HUES48 (cell line): ENCODE data around the gene FOSL2.

Experiments used
- H3K27ac ChIP-seq: one replicate; pipeline ENCODE4 v1.7.0; 2013; ENCODE audit warnings: low read depth, low read length, inconsistent platforms
- H3K27me3 ChIP-seq: 2 replicates; pipeline ENCODE4 v1.6.1; 2013; ENCODE audit warnings: mild to moderate bottlenecking, low read length; ENCODE audit not compliant: control insufficient read depth, insufficient read depth
- H3K36me3 ChIP-seq: 2 replicates; pipeline ENCODE4 v1.6.1; 2013; ENCODE audit warnings: low read length; ENCODE audit not compliant: control insufficient read depth, insufficient read depth
- H3K4me1 ChIP-seq: 2 replicates; pipeline ENCODE4 v1.6.1; 2013; ENCODE audit warnings: mild to moderate bottlenecking, low read length; ENCODE audit not compliant: control insufficient read depth, insufficient read depth
- H3K4me3 ChIP-seq: 2 replicates; pipeline ENCODE4 v1.5.1; 2013; ENCODE audit warnings: mild to moderate bottlenecking, low read depth, low read length
- H3K9ac ChIP-seq: 2 replicates; pipeline ENCODE4 v1.6.1; 2013; ENCODE audit warnings: mild to moderate bottlenecking, low read depth, low read length, moderate library complexity
- H3K9me3 ChIP-seq: 2 replicates; pipeline ENCODE4 v1.6.1; 2013; ENCODE audit warnings: low read length; ENCODE audit not compliant: control insufficient read depth, insufficient read depth

Gene FOSL2

DNA sequence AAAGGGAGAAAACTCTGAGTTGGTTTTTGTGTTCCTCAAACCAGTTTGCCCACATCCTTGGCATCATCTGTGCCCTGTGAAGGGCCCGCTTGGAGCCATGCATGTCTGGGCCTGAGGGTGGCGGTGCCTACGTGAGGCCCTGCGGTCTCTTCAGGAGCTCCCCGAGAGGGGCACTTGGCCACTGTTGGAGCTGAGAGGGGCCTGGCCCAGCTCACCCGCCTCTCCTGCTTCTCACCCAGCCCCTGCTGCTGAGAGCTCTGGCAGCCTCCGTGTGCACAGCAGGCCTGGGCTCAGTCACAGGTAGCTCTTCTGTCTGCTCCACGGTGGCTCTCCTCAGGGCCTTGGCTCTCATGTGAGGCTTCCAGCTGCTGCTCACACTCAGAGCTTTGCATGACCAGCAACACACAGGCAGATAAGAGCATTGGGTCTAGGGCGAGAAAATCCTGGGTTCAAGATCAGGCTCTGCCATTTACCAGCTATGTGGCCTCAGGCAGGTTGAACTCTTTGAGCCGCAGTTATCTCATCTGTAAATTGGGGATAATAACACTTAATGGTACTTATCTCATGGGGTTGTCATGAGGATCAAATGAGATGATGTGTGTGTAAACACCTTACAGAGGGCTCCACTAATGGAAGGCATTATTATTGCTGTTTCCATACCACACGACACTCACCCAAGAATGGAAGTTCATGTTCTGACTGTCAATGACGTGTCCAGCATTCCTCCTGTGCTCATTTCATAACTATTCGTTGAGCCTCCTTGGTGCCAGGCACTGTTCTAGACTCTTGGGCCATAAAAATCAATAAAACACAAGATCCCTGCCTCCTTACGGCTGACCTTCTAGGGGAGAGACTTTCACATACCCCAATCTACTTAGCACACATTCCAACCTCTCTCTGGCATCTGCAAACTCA is 61.6 kb downstream of the FOSL2 start:
- H3K27me3 ChIP-seq: no peaks in the 10 kb centered on the region
- H3K27ac ChIP-seq: no peak overlapping the region
- H3K4me3 ChIP-seq: no peak overlapping the region
- no peaks in the 10 kb centered on the region for H3K9me3 ChIP-seq
- H3K4me1 ChIP-seq: no peaks in the 10 kb centered on the region
- H3K9ac ChIP-seq: no peak overlapping the region
- H3K36me3 ChIP-seq: no peaks in the 10 kb centered on the region

DNA sequence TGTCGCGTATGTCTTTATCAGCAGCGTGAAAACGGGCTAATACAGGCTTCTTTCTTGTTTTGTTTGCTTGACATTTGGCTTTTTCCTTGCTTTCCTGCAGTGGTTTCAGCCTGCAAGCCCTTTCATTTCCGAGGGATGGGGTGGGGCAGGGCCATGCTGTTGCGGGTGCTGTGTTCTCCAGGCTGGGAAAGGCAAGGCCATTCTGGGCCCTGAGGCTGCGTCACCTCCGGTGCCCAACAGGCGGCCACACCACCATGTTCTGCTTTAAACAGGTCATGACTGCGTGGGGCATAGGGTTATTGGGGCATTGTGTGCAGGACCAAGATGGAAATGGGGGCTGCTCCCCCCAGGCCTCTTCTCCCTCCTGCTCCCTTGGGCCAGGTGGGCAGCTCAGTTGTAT is 64.6 kb downstream of the FOSL2 start:
- Histone ChIP-seq H3K27ac (no peak overlapping the region), H3K9ac (no peak overlapping the region), H3K4me1 (no peaks in the 10 kb centered on the region), H3K36me3 (no peaks in the 10 kb centered on the region), H3K27me3 (no peaks in the 10 kb centered on the region), H3K9me3 (no peaks in the 10 kb centered on the region), H3K4me3 (no peak overlapping the region)

DNA sequence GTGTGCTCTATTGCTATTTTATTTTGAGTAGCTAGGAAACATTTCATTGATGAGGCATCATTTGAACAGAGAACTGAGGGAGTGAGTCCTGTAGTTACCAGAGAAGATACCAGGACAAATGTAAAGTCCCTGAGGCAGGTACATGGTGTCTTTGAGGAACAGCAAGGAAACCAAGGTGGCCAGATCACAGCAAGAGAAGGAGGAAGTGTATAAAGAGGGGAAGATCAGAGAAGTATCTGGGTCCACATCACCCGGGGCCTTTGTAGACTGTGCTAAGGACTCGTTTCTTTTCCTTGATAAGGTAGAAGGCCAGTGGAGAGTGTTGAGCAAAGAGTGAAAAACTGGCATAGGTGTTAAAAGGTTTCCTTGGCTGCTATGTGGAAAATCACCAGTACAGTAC is 68.4 kb downstream of the FOSL2 start:
- Histone ChIP-seq H3K9me3 (no peaks in the 10 kb centered on the region), H3K27ac (no peak overlapping the region), H3K4me3 (no peak overlapping the region), H3K4me1 (no peaks in the 10 kb centered on the region), H3K36me3 (no peaks in the 10 kb centered on the region), H3K27me3 (no peaks in the 10 kb centered on the region), H3K9ac (no peak overlapping the region)

DNA sequence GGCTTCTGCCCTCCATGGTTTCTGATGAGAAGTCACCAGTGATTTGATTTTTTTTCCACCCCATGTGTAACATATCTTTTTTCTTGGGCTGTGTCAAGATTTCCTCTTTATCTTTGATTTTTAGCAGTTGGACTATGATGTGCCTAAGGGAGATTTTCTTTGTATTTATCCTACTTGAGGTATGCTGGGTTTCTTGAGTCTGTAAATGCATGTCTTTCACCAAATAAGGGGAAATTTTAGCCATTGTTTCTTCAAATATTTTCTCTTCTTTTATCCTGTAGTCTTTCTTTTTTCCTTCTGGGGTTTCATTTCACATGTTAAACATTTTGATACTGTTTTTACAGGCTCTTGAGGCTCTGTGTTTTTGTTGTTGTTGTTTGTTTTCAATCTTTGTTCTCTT is 69.5 kb downstream of the FOSL2 start:
- Histone ChIP-seq H3K36me3 (no peaks in the 10 kb centered on the region), H3K27ac (no peak overlapping the region)

DNA sequence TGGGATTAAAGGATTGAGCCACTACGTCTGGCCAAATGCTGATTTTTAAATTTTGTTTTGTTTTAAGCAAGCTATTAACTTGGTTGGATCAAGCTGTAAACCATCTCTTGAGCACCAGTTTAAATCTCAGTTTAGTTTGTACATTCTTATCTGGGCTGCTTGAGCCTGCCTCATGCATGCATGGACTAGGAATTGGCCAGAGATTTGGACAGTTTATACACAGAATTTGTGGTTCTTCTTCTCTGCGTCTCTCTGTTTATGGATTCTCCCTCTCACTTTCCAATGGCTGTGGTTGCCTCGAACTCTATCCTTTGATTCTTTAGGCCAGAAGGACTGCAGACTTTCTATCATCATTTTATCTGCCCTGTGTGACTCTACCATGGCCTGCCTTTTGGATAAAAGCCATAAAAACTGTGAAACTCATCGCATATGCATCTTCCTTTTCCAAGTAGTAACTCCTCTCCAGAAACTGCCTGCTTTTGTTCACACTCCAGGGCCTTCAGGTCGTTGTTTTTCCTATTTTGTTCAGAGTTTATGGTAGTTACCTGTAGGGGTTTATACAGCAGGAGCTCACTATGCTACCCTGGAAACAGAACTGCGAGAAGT is 70.7 kb downstream of the FOSL2 start:
- no peaks in the 10 kb centered on the region for H3K27me3 ChIP-seq
- H3K4me3 ChIP-seq: no peak overlapping the region
- no peaks in the 10 kb centered on the region for H3K36me3 ChIP-seq
- no peak overlapping the region for H3K27ac ChIP-seq
- no peaks in the 10 kb centered on the region for H3K4me1 ChIP-seq
- no peaks in the 10 kb centered on the region for H3K9me3 ChIP-seq
- no peak overlapping the region for H3K9ac ChIP-seq

More for the DNA sequence above, 69.5 kb downstream of the FOSL2 start:
- H3K9me3 ChIP-seq: no peaks in the 10 kb centered on the region
- H3K4me3 ChIP-seq: no peak overlapping the region
- no peaks in the 10 kb centered on the region for H3K4me1 ChIP-seq
- no peak overlapping the region for H3K9ac ChIP-seq
- no peaks in the 10 kb centered on the region for H3K27me3 ChIP-seq

DNA sequence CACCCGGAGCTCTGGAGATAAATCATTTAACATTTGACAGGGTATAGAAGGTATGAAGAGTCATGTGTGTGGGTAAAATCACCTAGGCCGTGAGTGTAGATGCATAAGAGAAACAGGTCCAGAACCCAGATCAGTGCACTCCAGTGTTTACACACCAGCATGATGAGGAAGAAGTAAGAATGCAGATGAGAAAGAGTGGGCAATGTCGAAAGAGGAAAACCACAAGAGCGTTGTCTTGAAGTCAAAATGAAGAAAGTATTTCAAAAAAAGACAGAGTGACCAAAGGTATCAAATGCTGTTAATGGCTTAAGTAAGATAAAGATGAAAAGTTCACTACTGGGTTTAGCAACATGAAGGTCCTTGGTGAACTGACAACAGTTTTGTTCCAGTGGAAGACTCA is 71.2 kb downstream of the FOSL2 start:
- Histone ChIP-seq H3K27me3 (no peaks in the 10 kb centered on the region), H3K4me1 (no peaks in the 10 kb centered on the region)

DNA sequence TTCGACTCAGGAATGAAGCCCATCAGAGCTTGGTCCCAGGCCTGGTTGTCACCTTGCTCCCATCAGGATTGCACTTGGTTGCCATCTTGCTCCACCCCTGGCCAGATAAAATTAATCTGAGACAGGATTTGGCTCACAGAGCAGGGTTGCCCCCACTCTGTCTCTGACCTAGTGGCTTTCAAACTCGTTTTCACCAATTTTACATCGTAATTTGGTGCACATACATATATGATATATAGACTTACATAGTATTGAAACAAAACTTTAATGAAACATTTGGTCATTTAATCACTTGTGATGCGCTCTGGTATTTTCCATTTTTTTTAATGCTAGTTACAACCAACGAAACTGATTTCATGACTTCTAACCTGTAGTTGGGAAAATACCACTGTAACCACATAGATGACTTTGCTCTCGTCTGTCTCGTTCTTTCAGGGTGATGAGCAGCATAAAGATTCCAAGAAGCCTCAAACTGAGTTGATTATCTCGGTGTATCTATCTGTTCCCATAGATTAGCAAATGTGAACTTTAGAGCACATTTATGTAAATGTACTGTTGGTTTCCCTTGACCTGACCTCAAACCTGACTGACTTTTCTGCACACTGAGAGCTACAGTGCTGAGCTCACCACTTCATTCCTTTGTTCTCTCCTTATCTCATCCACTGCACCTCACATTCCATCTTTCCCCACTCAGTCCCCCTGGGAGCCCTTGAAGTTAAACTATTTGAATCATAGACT is 72.7 kb downstream of the FOSL2 start:
- Histone ChIP-seq H3K9me3 (no peaks in the 10 kb centered on the region), H3K36me3 (no peaks in the 10 kb centered on the region), H3K4me3 (no peak overlapping the region), H3K9ac (no peak overlapping the region), H3K27ac (no peak overlapping the region), H3K27me3 (no peaks in the 10 kb centered on the region), H3K4me1 (no peaks in the 10 kb centered on the region)

More for the DNA sequence above, 71.2 kb downstream of the FOSL2 start:
- H3K9ac ChIP-seq: no peak overlapping the region
- H3K36me3 ChIP-seq: no peaks in the 10 kb centered on the region
- no peaks in the 10 kb centered on the region for H3K9me3 ChIP-seq
- H3K27ac ChIP-seq: no peak overlapping the region
- H3K4me3 ChIP-seq: no peak overlapping the region
